CD4-positive, CD25-positive, alpha-beta regulatory T cell (primary cell): Measurements from ENCODE around the gene DLX6. TPM values are rescaled to one million over a fixed set of nuclear protein-coding genes. Genes with fewer than 3 reads are reported as not detected.

Experiments used
- ATAC-seq, 2 donors: fragments of 150-1000 bp; cut with Tn5 transposase; one replicate each; pipeline ENCODE4 v1.10.0; 2021; ENCODE audit warnings: low read depth in 2 of 2, moderate number of reproducible peaks in 2 of 2, moderate library complexity in 1 of 2
- DNase-seq, 3 donors: peaks; one replicate each; pipeline versions ENCODE4 v3.0.0 to v3.0.0-alpha.2; 2012 to 2022; ENCODE audit warnings: mixed read lengths in 1 of 3
- H3K27ac ChIP-seq: one replicate; pipeline ENCODE4 v1.7.0; 2013; ENCODE audit warnings: mild to moderate bottlenecking, low read length; ENCODE audit not compliant: insufficient read depth, poor library complexity, severe bottlenecking
- H3K27me3 ChIP-seq: one replicate; pipeline ENCODE4 v1.7.0; 2013; ENCODE audit warnings: low read length; ENCODE audit not compliant: control insufficient read depth, insufficient read depth
- H3K36me3 ChIP-seq: one replicate; pipeline ENCODE4 v1.7.0; 2013; ENCODE audit warnings: mild to moderate bottlenecking, low read length, moderate library complexity; ENCODE audit not compliant: control insufficient read depth, insufficient read depth
- H3K4me1 ChIP-seq: 2 replicates; pipeline ENCODE4 v1.7.0; 2013; ENCODE audit warnings: mild to moderate bottlenecking, low read length; ENCODE audit not compliant: insufficient read depth, control insufficient read depth, poor library complexity, severe bottlenecking
- H3K4me3 ChIP-seq: one replicate; pipeline ENCODE4 v1.7.0; 2013; ENCODE audit warnings: low read depth, mild to moderate bottlenecking, low read length, moderate library complexity
- H3K9me3 ChIP-seq, 2 experiments: 1 replicate in 1 of 2; 2 replicates in 1 of 2; pipeline ENCODE4 v1.7.0; 2013; ENCODE audit warnings: low read length in 2 of 2, mild to moderate bottlenecking in 1 of 2, moderate library complexity in 1 of 2; ENCODE audit not compliant: control insufficient read depth in 2 of 2
- H3K27ac Mint-ChIP-seq, 3 donors: one replicate each; pipeline ENCODE4 v1.8.0; 2020 to 2022; ENCODE audit warnings: mild to moderate bottlenecking in 3 of 3, mixed read lengths in 3 of 3, moderate library complexity in 2 of 3
- H3K27me3 Mint-ChIP-seq: one replicate; pipeline ENCODE4 v1.8.0; 2022; ENCODE audit warnings: mild to moderate bottlenecking, mixed read lengths
- H3K36me3 Mint-ChIP-seq: one replicate; pipeline ENCODE4 v1.8.0; 2020; ENCODE audit warnings: mixed read lengths
- H3K4me1 Mint-ChIP-seq, 4 donors: one replicate each; pipeline ENCODE4 v1.8.0; 2020 to 2022; ENCODE audit warnings: mixed read lengths in 4 of 4, mild to moderate bottlenecking in 1 of 4
- H3K4me3 Mint-ChIP-seq, 4 donors: one replicate each; pipeline ENCODE4 v1.8.0; 2020 to 2022; ENCODE audit warnings: mild to moderate bottlenecking in 4 of 4, mixed read lengths in 4 of 4, moderate library complexity in 3 of 4
- H3K9me3 Mint-ChIP-seq, 7 donors: one replicate each; pipeline ENCODE4 v1.8.0; 2020 to 2022; ENCODE audit warnings: mixed read lengths in 7 of 7, mild to moderate bottlenecking in 3 of 7, moderate library complexity in 2 of 7
- polyA plus RNA-seq, 4 donors: library from polyadenylated mRNA; unstranded; fragments of 300-500 nt; fragmentation: Illumina TruSeq; gene quantifications; one replicate each; pipeline ENCODE4 v1.2.3, GENCODE V29; 2021
- total RNA-seq: library from RNA; stranded (reverse); gene quantifications from one replicate; pipeline ENCODE4 v1.2.3, GENCODE V29; 2022

DLX6 gene
- total and polyA plus RNA-seq, 5 donors from 2014 or later = not detected

- Histone ChIP-seq H3K27ac (no peak overlapping the region), H3K9me3 (no peaks in the 10 kb centered on the region), H3K4me3 (no peak overlapping the region), H3K4me1 (no peaks in the 10 kb centered on the region), H3K36me3 (no peaks in the 10 kb centered on the region), H3K27me3 (no peaks in the 10 kb centered on the region)
- Mint-ChIP-seq H3K4me3 (no peak overlapping the region), H3K9me3 (peaks cover 0 to 2% (median 0%) of the 10 kb centered on the region in 7 donors), H3K27ac (no peak overlapping the region), H3K36me3 (no peaks in the 10 kb centered on the region), H3K4me1 (no peaks in the 10 kb centered on the region), H3K27me3 (peaks cover 7% of the 10 kb centered on the region)
- DNase-seq (no peak), ATAC-seq (no peak)
These were observed 27.9 kb upstream of the DLX6 start for GRCh38 chr7:96977445-96977844.

DNA sequence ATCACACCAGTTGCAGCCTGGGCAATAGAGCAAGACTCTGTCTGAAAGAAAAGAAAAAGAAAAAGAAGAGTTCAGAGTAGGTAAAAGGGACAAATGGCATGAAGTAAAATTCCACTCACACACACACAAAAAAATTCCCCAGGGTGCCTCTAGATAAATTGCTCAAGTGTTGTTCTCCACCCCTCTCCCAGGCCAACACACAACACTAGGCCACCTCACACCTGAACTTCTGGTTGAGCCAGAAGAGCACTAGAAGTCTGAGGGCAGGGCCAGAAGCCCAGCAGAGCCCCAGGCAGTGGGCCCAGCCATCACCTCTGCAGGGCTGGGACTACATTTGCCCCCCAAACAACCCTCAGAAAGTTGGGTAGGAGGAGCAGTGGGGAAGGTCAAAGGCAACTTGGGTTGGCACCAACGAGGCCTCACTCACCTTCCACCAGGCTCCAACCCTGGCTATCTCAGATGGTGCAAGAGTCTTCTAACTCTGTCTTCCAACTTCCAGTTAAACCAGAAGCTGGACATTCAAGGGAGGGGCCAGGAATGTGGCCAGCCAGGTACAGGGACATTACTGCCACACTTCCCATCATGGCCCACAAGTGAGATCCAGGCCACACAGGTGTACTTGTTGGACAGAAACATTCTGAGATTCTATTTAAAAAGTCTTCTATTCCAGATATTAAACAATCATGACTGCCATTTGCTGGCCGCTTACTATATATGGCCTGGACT is 25.6 kb upstream of the DLX6 start:
- H3K4me3 Mint-ChIP-seq = no peak overlapping the region
- H3K9me3 Mint-ChIP-seq = peaks cover 0 to 2% (median 0%) of the 10 kb centered on the region in 7 donors
- Histone ChIP-seq H3K4me1 (no peaks in the 10 kb centered on the region), H3K27ac (no peak overlapping the region), H3K27me3 (no peaks in the 10 kb centered on the region), H3K4me3 (no peak overlapping the region), H3K36me3 (no peaks in the 10 kb centered on the region), H3K9me3 (no peaks in the 10 kb centered on the region)
- no peaks in the 10 kb centered on the region for H3K36me3 Mint-ChIP-seq
- no peaks in the 10 kb centered on the region for H3K4me1 Mint-ChIP-seq
- peaks cover 17% of the 10 kb centered on the region for H3K27me3 Mint-ChIP-seq
- no peak overlapping the region for H3K27ac Mint-ChIP-seq
- no peak for DNase-seq
- no peak for ATAC-seq

- H3K9me3 Mint-ChIP-seq = peaks cover 0 to 2% (median 0%) of the 10 kb centered on the region in 7 donors
- H3K4me1 ChIP-seq = no peaks in the 10 kb centered on the region
- no peak overlapping the region for H3K27ac ChIP-seq
- no peaks in the 10 kb centered on the region for H3K36me3 Mint-ChIP-seq
- H3K27me3 ChIP-seq = peaks cover 6% of the 10 kb centered on the region
- no peak for DNase-seq
- no peaks in the 10 kb centered on the region for H3K9me3 ChIP-seq
- no peaks in the 10 kb centered on the region for H3K4me1 Mint-ChIP-seq
- H3K36me3 ChIP-seq = no peaks in the 10 kb centered on the region
- ATAC-seq = no peak
- H3K27ac Mint-ChIP-seq = no peak overlapping the region
- H3K4me3 ChIP-seq = no peak overlapping the region
- H3K27me3 Mint-ChIP-seq = peaks cover 32% of the 10 kb centered on the region
- no peak overlapping the region for H3K4me3 Mint-ChIP-seq
These were observed 22.8 kb upstream of the DLX6 start for GRCh38 chr7:96982586-96982985.

GRCh38 chr7:96985992-96986391 is 19.4 kb upstream of the DLX6 start:
- Mint-ChIP-seq H3K36me3 (no peaks in the 10 kb centered on the region), H3K9me3 (peaks cover 0 to 8% (median 0%) of the 10 kb centered on the region in 7 donors), H3K27ac (no peak overlapping the region), H3K4me1 (no peaks in the 10 kb centered on the region), H3K27me3 (peaks cover 56% of the 10 kb centered on the region), H3K4me3 (no peak overlapping the region)
- no peaks in the 10 kb centered on the region for H3K4me1 ChIP-seq
- no peak for ATAC-seq
- peaks cover 28% of the 10 kb centered on the region for H3K27me3 ChIP-seq
- H3K4me3 ChIP-seq = no peak overlapping the region
- H3K9me3 ChIP-seq = no peaks in the 10 kb centered on the region
- no peak for DNase-seq
- H3K27ac ChIP-seq = no peak overlapping the region
- no peaks in the 10 kb centered on the region for H3K36me3 ChIP-seq

DNA sequence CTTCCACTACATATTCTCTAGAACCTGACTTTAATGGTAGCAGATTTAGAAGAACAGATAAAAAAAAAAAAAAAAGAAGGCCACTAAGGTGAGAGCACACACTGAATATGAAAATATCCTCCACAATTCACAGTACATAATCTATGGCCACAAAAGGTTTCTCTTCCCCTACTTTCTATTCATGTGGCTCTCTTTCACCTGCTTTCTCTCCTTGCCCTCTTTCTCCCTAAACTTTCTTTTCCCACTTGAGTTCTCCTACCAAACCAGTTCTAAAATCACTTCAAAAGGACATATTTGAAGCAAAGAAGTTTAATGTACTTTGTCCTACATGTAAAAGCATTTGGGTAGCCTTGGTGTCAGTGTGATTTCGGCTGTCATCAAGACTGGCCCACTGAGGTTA is 18.5 kb upstream of the DLX6 start:
- Histone ChIP-seq H3K4me3 (no peak overlapping the region), H3K27ac (no peak overlapping the region), H3K4me1 (no peaks in the 10 kb centered on the region), H3K9me3 (no peaks in the 10 kb centered on the region), H3K27me3 (peaks cover 34% of the 10 kb centered on the region), H3K36me3 (no peaks in the 10 kb centered on the region)
- H3K27me3 Mint-ChIP-seq = peaks cover 64% of the 10 kb centered on the region
- no peak overlapping the region for H3K4me3 Mint-ChIP-seq
- DNase-seq = no peak
- no peak overlapping the region for H3K27ac Mint-ChIP-seq
- peaks cover 0 to 7% (median 0%) of the 10 kb centered on the region in 7 donors for H3K9me3 Mint-ChIP-seq
- H3K4me1 Mint-ChIP-seq = no peaks in the 10 kb centered on the region
- no peak for ATAC-seq
- no peaks in the 10 kb centered on the region for H3K36me3 Mint-ChIP-seq

DNA sequence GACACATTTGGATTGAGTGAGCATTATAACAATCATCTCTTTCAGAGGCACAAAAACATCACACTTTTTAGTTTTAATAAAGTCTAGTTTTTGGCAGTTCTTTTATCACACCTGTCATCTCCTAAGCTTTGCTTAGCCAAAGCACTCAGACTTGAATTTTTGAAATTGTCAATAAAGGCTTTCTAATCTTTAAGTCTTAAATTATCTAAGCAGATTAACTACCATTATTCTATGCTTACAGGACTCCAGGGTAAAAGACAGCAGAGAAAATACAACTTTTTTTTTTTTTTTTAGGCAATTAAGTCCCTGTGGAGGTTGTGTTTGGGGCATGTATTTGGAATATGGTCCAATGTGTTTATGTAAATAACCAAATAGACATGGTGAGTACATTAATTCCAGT is 17.6 kb upstream of the DLX6 start:
- Mint-ChIP-seq H3K4me3 (no peak overlapping the region), H3K36me3 (no peaks in the 10 kb centered on the region), H3K27ac (no peak overlapping the region), H3K27me3 (peaks cover 72% of the 10 kb centered on the region), H3K9me3 (peaks cover 0 to 7% (median 0%) of the 10 kb centered on the region in 7 donors), H3K4me1 (peaks cover 0 to 2% (median 0%) of the 10 kb centered on the region in 4 donors)
- DNase-seq (no peak), ATAC-seq (no peak)
- H3K27ac ChIP-seq = no peak overlapping the region
- peaks cover 38% of the 10 kb centered on the region for H3K27me3 ChIP-seq
- H3K9me3 ChIP-seq = peaks cover 0 to 2% of the 10 kb centered on the region in 2 experiments
- no peaks in the 10 kb centered on the region for H3K4me1 ChIP-seq
- no peak overlapping the region for H3K4me3 ChIP-seq
- no peaks in the 10 kb centered on the region for H3K36me3 ChIP-seq

GRCh38 chr7:96989241-96989858 is 16.0 kb upstream of the DLX6 start:
- H3K27me3 Mint-ChIP-seq = peaks cover 78% of the 10 kb centered on the region
- no peak for ATAC-seq

More at GRCh38 chr7:96989241-96989858, 16.0 kb upstream of the DLX6 start:
- no peaks in the 10 kb centered on the region for H3K36me3 Mint-ChIP-seq
- no peak overlapping the region for H3K4me3 Mint-ChIP-seq
- Histone ChIP-seq H3K27me3 (peaks cover 51% of the 10 kb centered on the region), H3K4me1 (no peaks in the 10 kb centered on the region), H3K9me3 (peaks cover 3 to 5% of the 10 kb centered on the region in 2 experiments), H3K4me3 (no peak overlapping the region), H3K27ac (no peak overlapping the region), H3K36me3 (no peaks in the 10 kb centered on the region)
- H3K4me1 Mint-ChIP-seq = peaks cover 0 to 5% (median under 1%) of the 10 kb centered on the region in 4 donors
- DNase-seq = no peak
- H3K27ac Mint-ChIP-seq = no peak overlapping the region
- H3K9me3 Mint-ChIP-seq = peaks cover 0 to 7% (median 0%) of the 10 kb centered on the region in 7 donors
